ENCODE results near the gene PPP1R14D.

The PPP1R14D gene

DNA sequence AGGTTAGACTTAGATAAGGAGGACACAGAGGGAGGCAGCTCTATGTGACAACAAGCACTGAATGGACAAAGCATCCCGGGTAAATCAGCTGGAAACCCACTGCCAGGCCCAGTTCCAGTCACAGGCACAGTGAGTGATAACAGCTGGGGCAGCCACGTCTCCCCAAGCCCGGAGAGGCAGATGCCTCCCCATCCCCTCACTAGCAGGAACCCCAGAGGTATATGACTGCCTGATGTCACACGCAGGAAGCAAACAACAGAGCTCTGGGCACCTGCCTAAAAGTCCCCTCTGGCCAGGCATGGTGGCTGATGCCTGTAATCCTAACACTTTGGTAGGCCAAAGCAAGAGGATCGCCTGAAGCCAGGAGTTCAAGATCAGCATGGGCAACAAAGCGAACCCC lies 40.5 kb downstream of the PPP1R14D start:
- TF ChIP-seq, protein P1, sequence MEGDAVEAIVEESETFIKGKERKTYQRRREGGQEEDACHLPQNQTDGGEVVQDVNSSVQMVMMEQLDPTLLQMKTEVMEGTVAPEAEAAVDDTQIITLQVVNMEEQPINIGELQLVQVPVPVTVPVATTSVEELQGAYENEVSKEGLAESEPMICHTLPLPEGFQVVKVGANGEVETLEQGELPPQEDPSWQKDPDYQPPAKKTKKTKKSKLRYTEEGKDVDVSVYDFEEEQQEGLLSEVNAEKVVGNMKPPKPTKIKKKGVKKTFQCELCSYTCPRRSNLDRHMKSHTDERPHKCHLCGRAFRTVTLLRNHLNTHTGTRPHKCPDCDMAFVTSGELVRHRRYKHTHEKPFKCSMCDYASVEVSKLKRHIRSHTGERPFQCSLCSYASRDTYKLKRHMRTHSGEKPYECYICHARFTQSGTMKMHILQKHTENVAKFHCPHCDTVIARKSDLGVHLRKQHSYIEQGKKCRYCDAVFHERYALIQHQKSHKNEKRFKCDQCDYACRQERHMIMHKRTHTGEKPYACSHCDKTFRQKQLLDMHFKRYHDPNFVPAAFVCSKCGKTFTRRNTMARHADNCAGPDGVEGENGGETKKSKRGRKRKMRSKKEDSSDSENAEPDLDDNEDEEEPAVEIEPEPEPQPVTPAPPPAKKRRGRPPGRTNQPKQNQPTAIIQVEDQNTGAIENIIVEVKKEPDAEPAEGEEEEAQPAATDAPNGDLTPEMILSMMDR (conservative IDR thresholded peaks at IDR 0.05; ENCODE audit: low read length): no peak
- no peak for TF ChIP-seq EZH2phosphoT487 (IDR thresholded peaks at IDR 0.05; ENCODE audit: borderline replicate concordance)
- Histone ChIP-seq H3K9me3 (ENCODE audit: insufficient read depth, low read depth, low read length) (no peaks in the 10 kb centered on the region), H3F3A (ENCODE audit: low read depth) (no peaks in the 10 kb centered on the region), H3K36me3 (ENCODE audit: insufficient read depth, low read length) (no peaks in the 10 kb centered on the region), H3K9ac (ENCODE audit: low read depth, low read length, poor library complexity, severe bottlenecking) (no peak overlapping the region), H3K4me2 (ENCODE audit: low read depth, low read length, poor library complexity, severe bottlenecking) (peak overlapping the region; percentile 74), H3K9me2 (replicated peaks; ENCODE audit: low read depth, low read length) (no peaks in the 10 kb centered on the region), H2AFZ (ENCODE audit: low read length) (no peak overlapping the region), H3K27me3 (ENCODE audit: insufficient read depth, low read length, poor library complexity, severe bottlenecking) (no peaks in the 10 kb centered on the region), H3K79me2 (ENCODE audit: insufficient read depth, low read length) (no peaks in the 10 kb centered on the region), H4K20me1 (ENCODE audit: insufficient read depth, low read length, poor library complexity, severe bottlenecking) (peaks cover 11% of the 10 kb centered on the region), H3K4me1 (ENCODE audit: insufficient read depth, low read length, poor library complexity, severe bottlenecking) (peaks cover 21% of the 10 kb centered on the region), H3K4me3 (ENCODE audit: low read length, poor library complexity, severe bottlenecking) (peak overlapping the region; percentile 52)

GRCh38 chr15:40787344-40787841 lies 41.1 kb downstream of the PPP1R14D start:
- H3K9me3 ChIP-seq (ENCODE audit: insufficient read depth, low read depth, low read length): no peaks in the 10 kb centered on the region
- H4K20me1 ChIP-seq (ENCODE audit: insufficient read depth, low read length, poor library complexity, severe bottlenecking): peaks cover 11% of the 10 kb centered on the region
- no peak for TF ChIP-seq EZH2phosphoT487 (IDR thresholded peaks at IDR 0.05; ENCODE audit: borderline replicate concordance)
- TF ChIP-seq, protein P1 (conservative IDR thresholded peaks at IDR 0.05; ENCODE audit: low read length): no peak
- H3K9me2 ChIP-seq (replicated peaks; ENCODE audit: low read depth, low read length): no peaks in the 10 kb centered on the region
- H3K4me3 ChIP-seq (ENCODE audit: low read length, poor library complexity, severe bottlenecking): peak overlapping the region; percentile 52
- no peaks in the 10 kb centered on the region for H3K27me3 ChIP-seq (ENCODE audit: insufficient read depth, low read length, poor library complexity, severe bottlenecking)
- H3F3A ChIP-seq (ENCODE audit: low read depth): no peaks in the 10 kb centered on the region
- no peaks in the 10 kb centered on the region for H3K79me2 ChIP-seq (ENCODE audit: insufficient read depth, low read length)
- peak overlapping the region; percentile 74 for H3K4me2 ChIP-seq (ENCODE audit: low read depth, low read length, poor library complexity, severe bottlenecking)
- 0 out of 2 replicates have a peak overlapping the region, but pooled peaks have one; percentile 20 for H2AFZ ChIP-seq (ENCODE audit: low read length)
- H3K4me1 ChIP-seq (ENCODE audit: insufficient read depth, low read length, poor library complexity, severe bottlenecking): peaks cover 21% of the 10 kb centered on the region
- peak overlapping the region; percentile 36 for H3K9ac ChIP-seq (ENCODE audit: low read depth, low read length, poor library complexity, severe bottlenecking)
- no peaks in the 10 kb centered on the region for H3K36me3 ChIP-seq (ENCODE audit: insufficient read depth, low read length)

DNA sequence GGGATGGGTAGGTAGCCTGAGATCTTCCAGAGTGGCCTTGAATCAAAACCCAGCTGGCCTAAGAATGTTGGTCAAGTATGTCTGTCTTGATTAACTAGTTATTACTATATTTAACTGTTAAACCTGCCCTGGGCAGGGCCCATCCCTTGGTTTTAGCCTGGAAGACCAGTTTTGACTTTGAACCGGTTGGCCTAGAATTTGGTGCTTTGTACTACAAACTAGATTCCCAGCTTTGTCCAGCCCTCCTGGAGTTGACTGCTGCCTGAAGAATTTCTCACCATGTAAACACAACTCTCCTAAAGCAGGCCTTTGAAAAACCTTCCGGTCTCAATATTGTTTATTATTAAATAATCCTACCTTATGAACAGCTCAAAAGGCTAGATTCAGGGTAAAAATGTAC lies 42.7 kb downstream of the PPP1R14D start:
- peaks cover 11% of the 10 kb centered on the region for H4K20me1 ChIP-seq (ENCODE audit: insufficient read depth, low read length, poor library complexity, severe bottlenecking)
- TF ChIP-seq, protein P1 (conservative IDR thresholded peaks at IDR 0.05; ENCODE audit: low read length): no peak
- TF ChIP-seq EZH2phosphoT487 (IDR thresholded peaks at IDR 0.05; ENCODE audit: borderline replicate concordance): no peak

More for the DNA sequence above, 42.7 kb downstream of the PPP1R14D start:
- Histone ChIP-seq H3K4me1 (ENCODE audit: insufficient read depth, low read length, poor library complexity, severe bottlenecking) (peaks cover 21% of the 10 kb centered on the region), H3K36me3 (ENCODE audit: insufficient read depth, low read length) (no peaks in the 10 kb centered on the region), H3K4me2 (ENCODE audit: low read depth, low read length, poor library complexity, severe bottlenecking) (no peak overlapping the region), H3K79me2 (ENCODE audit: insufficient read depth, low read length) (no peaks in the 10 kb centered on the region), H3K9me3 (ENCODE audit: insufficient read depth, low read depth, low read length) (no peaks in the 10 kb centered on the region), H3K9ac (ENCODE audit: low read depth, low read length, poor library complexity, severe bottlenecking) (no peak overlapping the region), H3F3A (ENCODE audit: low read depth) (no peaks in the 10 kb centered on the region), H2AFZ (ENCODE audit: low read length) (no peak overlapping the region), H3K9me2 (replicated peaks; ENCODE audit: low read depth, low read length) (no peaks in the 10 kb centered on the region), H3K27me3 (ENCODE audit: insufficient read depth, low read length, poor library complexity, severe bottlenecking) (no peaks in the 10 kb centered on the region), H3K4me3 (ENCODE audit: low read length, poor library complexity, severe bottlenecking) (no peak overlapping the region)
